SH-SY5Y (cell line): ENCODE measurements around the gene ABCA4.

Experiments used
- GATA2 ChIP-seq: IDR thresholded peaks from 2 replicates; pipeline ENCODE4 v1.6.1; 2011; ENCODE audit warnings: mild to moderate bottlenecking, low read depth, low read length
- GATA3 ChIP-seq: IDR thresholded peaks from 2 replicates; pipeline ENCODE4 v1.6.1; 2011; ENCODE audit warnings: low read depth, mild to moderate bottlenecking, low read length, moderate library complexity

GRCh38 chr1:94039871-94040569 lies 80.9 kb downstream of the ABCA4 start:
- TF ChIP-seq GATA2 = peak; percentile 80
- TF ChIP-seq GATA3 = peak; percentile 46; the same call in 1 of the 2 replicates
